ENCODE results near the gene COL8A1.

COL8A1 gene

GRCh38 chr3:99602183-99602582 lies 36.2 kb upstream of the COL8A1 start:
- Histone ChIP-seq H3K4me2 (ENCODE audit: low read depth, low read length) (no peak overlapping the region), H4K20me1 (ENCODE audit: insufficient read depth, low read length) (no peaks in the 10 kb centered on the region), H3K27ac (ENCODE audit: low read length) (no peak overlapping the region), H3K4me1 (ENCODE audit: low read length) (peaks cover 10% of the 10 kb centered on the region), H3K9me3 (replicated peaks; ENCODE audit: insufficient read depth, low read length) (no peaks in the 10 kb centered on the region), H3K4me3 (ENCODE audit: low read length) (no peak overlapping the region), H3K9ac (ENCODE audit: low read length) (no peak overlapping the region), H2AFZ (ENCODE audit: low read length) (no peak overlapping the region), H3F3A (ENCODE audit: insufficient read depth, low read length) (peaks cover 10% of the 10 kb centered on the region), H3K36me3 (replicated peaks; ENCODE audit: insufficient read depth, low read length) (no peaks in the 10 kb centered on the region), H3K9me2 (replicated peaks; ENCODE audit: insufficient read depth, low read length) (no peaks in the 10 kb centered on the region), H3K79me2 (ENCODE audit: low read length) (no peaks in the 10 kb centered on the region), H3K27me3 (replicated peaks; ENCODE audit: insufficient read depth, low read length) (no peaks in the 10 kb centered on the region)
- DNase-seq, result no peak
- TF ChIP-seq EZH2phosphoT487 (IDR thresholded peaks at IDR 0.05; ENCODE audit: low read length), result no peak
- TF ChIP-seq EZH2 (optimal IDR thresholded peaks at IDR 0.05; ENCODE audit: low read depth, low read length), result no peak
- no peak for TF ChIP-seq CTCF (IDR thresholded peaks at IDR 0.05; ENCODE audit: low read length)

GRCh38 chr3:99607151-99607550 lies 31.2 kb upstream of the COL8A1 start:
- no peaks in the 10 kb centered on the region for H3K9me2 ChIP-seq (replicated peaks; ENCODE audit: insufficient read depth, low read length)
- TF ChIP-seq EZH2 (optimal IDR thresholded peaks at IDR 0.05; ENCODE audit: low read depth, low read length) (no peak), CTCF (IDR thresholded peaks at IDR 0.05; ENCODE audit: low read length) (no peak), EZH2phosphoT487 (IDR thresholded peaks at IDR 0.05; ENCODE audit: low read length) (no peak)
- H3K27ac ChIP-seq (ENCODE audit: low read length), result peak overlapping the region; percentile 87
- no peaks in the 10 kb centered on the region for H3K36me3 ChIP-seq (replicated peaks; ENCODE audit: insufficient read depth, low read length)
- H3K4me2 ChIP-seq (ENCODE audit: low read depth, low read length), result peak overlapping the region; percentile 73
- DNase-seq, result peak; percentile 89
- H3K4me1 ChIP-seq (ENCODE audit: low read length), result peaks cover 49% of the 10 kb centered on the region
- no peaks in the 10 kb centered on the region for H3K27me3 ChIP-seq (replicated peaks; ENCODE audit: insufficient read depth, low read length)
- H3K9ac ChIP-seq (ENCODE audit: low read length), result peak overlapping the region; percentile 43; the same call in 1 of the 2 replicates
- no peaks in the 10 kb centered on the region for H4K20me1 ChIP-seq (ENCODE audit: insufficient read depth, low read length)
- H2AFZ ChIP-seq (ENCODE audit: low read length), result peak overlapping the region; percentile 44
- peaks cover 20% of the 10 kb centered on the region for H3F3A ChIP-seq (ENCODE audit: insufficient read depth, low read length)
- no peaks in the 10 kb centered on the region for H3K79me2 ChIP-seq (ENCODE audit: low read length)
- H3K4me3 ChIP-seq (ENCODE audit: low read length), result peak overlapping the region; percentile 47
- no peaks in the 10 kb centered on the region for H3K9me3 ChIP-seq (replicated peaks; ENCODE audit: insufficient read depth, low read length)

DNA sequence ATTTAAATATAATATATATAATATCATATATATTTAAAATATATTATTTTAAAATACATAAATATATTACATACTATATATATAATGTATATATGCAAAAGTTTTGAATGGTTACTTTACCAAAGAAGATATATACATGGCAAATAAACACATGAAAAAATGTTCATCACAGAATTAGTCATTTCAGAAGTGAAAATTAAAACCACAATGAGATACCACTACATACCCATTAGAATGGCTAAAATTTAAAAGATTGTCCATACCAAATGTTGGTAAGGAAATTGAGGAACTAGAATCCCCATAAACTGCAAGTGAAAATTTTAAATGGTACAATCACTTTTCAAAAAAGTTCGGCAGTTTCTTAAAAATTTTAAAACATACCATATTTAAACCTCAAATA lies 23.6 kb upstream of the COL8A1 start:
- Histone ChIP-seq H3K79me2 (ENCODE audit: low read length) (no peaks in the 10 kb centered on the region), H3K9ac (ENCODE audit: low read length) (no peak overlapping the region), H2AFZ (ENCODE audit: low read length) (no peak overlapping the region), H3K9me2 (replicated peaks; ENCODE audit: insufficient read depth, low read length) (no peaks in the 10 kb centered on the region), H3K4me1 (ENCODE audit: low read length) (peaks cover 17% of the 10 kb centered on the region), H3K4me2 (ENCODE audit: low read depth, low read length) (no peak overlapping the region), H3K27me3 (replicated peaks; ENCODE audit: insufficient read depth, low read length) (no peaks in the 10 kb centered on the region), H3K4me3 (ENCODE audit: low read length) (no peak overlapping the region), H3K9me3 (replicated peaks; ENCODE audit: insufficient read depth, low read length) (no peaks in the 10 kb centered on the region), H3K36me3 (replicated peaks; ENCODE audit: insufficient read depth, low read length) (no peaks in the 10 kb centered on the region), H3K27ac (ENCODE audit: low read length) (no peak overlapping the region), H4K20me1 (ENCODE audit: insufficient read depth, low read length) (no peaks in the 10 kb centered on the region), H3F3A (ENCODE audit: insufficient read depth, low read length) (0 out of 2 replicates have a peak, but pooled peaks cover 6% of the 10 kb centered on the region)
- TF ChIP-seq CTCF (IDR thresholded peaks at IDR 0.05; ENCODE audit: low read length) (no peak), EZH2phosphoT487 (IDR thresholded peaks at IDR 0.05; ENCODE audit: low read length) (no peak), EZH2 (optimal IDR thresholded peaks at IDR 0.05; ENCODE audit: low read depth, low read length) (no peak)
- DNase-seq, result no peak
